Muscle of leg (tissue), 11 donors: ENCODE data around the gene TBC1D32. TPM values are rescaled to one million over a fixed set of nuclear protein-coding genes. Genes with fewer than 3 reads are reported as not detected.
"Not testable (repeated sequence)": the region's sequence is repeated elsewhere in the genome, so short reads cannot be mapped to it uniquely, and the experiment has no call there.

Experiments
- DNase-seq: peaks from one replicate; pipeline ENCODE4 v3.0.0; 2013
- H3K27ac ChIP-seq: one replicate; pipeline ENCODE4 v1.5.1; 2013; ENCODE audit warnings: mild to moderate bottlenecking, low read length, control low read depth
- H3K27me3 ChIP-seq: one replicate; pipeline ENCODE4 v1.6.1; 2013; ENCODE audit warnings: low read length; ENCODE audit not compliant: control insufficient read depth, insufficient read depth
- H3K36me3 ChIP-seq: one replicate; pipeline ENCODE4 v1.6.1; 2013; ENCODE audit warnings: low read length; ENCODE audit not compliant: control insufficient read depth, insufficient read depth
- H3K4me1 ChIP-seq: one replicate; pipeline ENCODE4 v1.6.1; 2013; ENCODE audit warnings: low read length; ENCODE audit not compliant: control insufficient read depth, insufficient read depth
- H3K4me3 ChIP-seq: one replicate; pipeline ENCODE4 v1.5.1; 2013; ENCODE audit warnings: low read length, control low read depth
- H3K9me3 ChIP-seq: replicated peaks from 2 replicates; pipeline ENCODE4 v1.6.1; 2013; ENCODE audit warnings: low read depth, low read length; ENCODE audit not compliant: control insufficient read depth
- WGBS: methylation state at CpG from one replicate; pipeline ENCODE4 v1.1.5; 2013; ENCODE audit warnings: missing lambda C conversion rate; ENCODE audit not compliant: insufficient coverage; 5-methylcytosine and 5-hydroxymethylcytosine counted together
- polyA plus RNA-seq, 8 donors: library from polyadenylated mRNA; unstranded; fragments of 120-200 nt; gene quantifications; one replicate each; pipeline versions ENCODE4 v1.2.1 to v1.2.3, GENCODE V29; 2013; ENCODE audit warnings: inconsistent platforms in 1 of 8, low replicate concordance in 1 of 8; ENCODE audit not compliant: insufficient read length in 8 of 8, insufficient read depth in 1 of 8
- total RNA-seq: library from RNA; stranded (reverse); fragments of 120-200 nt; gene quantifications from one replicate; pipeline ENCODE4 v1.2.4, GENCODE V29; 2013

TBC1D32 gene
- total and polyA plus RNA-seq, 9 donors: 5.1 to 12.9 (median 5.8) TPM

DNA sequence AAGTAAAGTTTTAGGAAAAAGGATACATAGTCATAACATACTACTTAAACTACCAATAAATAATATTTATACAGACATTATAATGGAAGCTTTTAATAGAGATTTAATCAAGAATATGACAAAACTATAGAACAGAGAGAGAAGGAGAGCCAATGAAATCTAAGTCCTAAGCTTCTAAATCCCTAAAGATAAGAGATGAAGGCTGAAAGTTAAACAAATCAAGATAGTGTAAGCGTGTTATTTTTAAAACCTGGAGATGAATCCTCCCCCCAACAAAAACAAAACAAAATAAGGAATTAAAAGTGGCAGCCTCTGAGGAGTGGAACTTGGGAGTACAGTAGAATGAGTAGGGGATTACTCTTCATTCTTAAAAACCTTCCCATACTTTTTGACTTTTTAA, 145.9 kb downstream of the TBC1D32 start:
- Histone ChIP-seq H3K27me3 (no peaks in the 10 kb centered on the region), H3K36me3 (no peaks in the 10 kb centered on the region), H3K9me3 (no peaks in the 10 kb centered on the region), H3K4me3 (no peak overlapping the region), H3K4me1 (no peaks in the 10 kb centered on the region), H3K27ac (no peak overlapping the region)
- no CpG with 5 or more reads among the region's 1 CpG for WGBS
- no peak for DNase-seq

- no CpG with 5 or more reads among the region's 1 CpG for WGBS
- H3K27me3 ChIP-seq: no peaks in the 10 kb centered on the region
- H3K4me1 ChIP-seq: no peaks in the 10 kb centered on the region
- no peak overlapping the region for H3K4me3 ChIP-seq
- no peak for DNase-seq
- no peaks in the 10 kb centered on the region for H3K9me3 ChIP-seq
- H3K27ac ChIP-seq: no peak overlapping the region
- no peaks in the 10 kb centered on the region for H3K36me3 ChIP-seq
Measured at GRCh38 chr6:121187833-121188200, 146.5 kb downstream of the TBC1D32 start.

DNA sequence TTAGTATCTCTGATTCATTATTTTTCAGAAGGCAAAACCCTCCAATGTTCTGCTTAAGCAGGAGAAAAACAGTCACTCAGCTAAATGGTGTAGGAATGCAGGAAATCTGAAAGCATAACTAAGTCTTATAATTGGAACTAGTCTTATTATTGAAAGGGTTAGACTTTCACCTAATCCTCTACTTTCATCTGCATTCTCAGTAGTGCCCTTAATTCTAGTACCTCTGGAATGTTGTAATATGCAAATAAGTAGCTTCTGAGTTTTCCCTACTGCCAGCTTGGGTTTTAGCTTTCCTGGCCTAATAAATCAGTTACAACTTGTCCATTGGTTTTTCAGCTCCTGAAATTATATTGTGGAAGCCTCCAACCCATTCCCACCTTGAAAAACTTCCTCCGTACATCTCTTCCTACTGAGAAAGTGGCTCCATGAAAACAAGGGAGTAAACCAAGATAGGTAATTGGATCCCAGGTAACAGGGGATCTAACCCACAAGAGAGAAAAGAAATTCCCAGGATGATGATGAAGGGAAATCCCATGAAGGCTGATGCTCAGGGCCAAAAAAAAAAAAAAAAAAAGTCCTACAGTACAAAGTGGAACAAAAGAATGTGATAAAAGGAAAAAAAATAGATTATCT, 147.0 kb downstream of the TBC1D32 start:
- DNase-seq: no peak
- Histone ChIP-seq H3K36me3 (no peaks in the 10 kb centered on the region), H3K27me3 (no peaks in the 10 kb centered on the region), H3K27ac (no peak overlapping the region), H3K9me3 (no peaks in the 10 kb centered on the region), H3K4me3 (no peak overlapping the region), H3K4me1 (no peaks in the 10 kb centered on the region)
- WGBS: no CpG with 5 or more reads among the region's 1 CpG

DNA sequence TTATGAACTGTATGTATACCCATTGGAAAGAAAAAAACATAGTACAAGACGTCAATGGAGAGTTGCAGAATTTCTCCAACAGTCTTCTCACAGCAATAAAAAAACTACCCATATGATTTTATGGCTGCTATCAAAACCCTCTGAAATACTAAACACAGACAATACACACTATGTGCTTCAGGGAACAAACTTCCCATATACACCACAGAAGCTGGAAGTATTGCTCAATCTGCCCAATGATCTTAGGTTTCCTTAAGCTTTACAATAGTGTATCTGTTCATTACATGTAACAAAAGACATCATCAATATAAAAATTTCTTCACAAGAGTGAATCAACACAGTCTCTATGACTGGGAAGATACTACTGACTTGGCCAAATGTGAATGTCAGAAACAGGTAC, 150.5 kb downstream of the TBC1D32 start:
- Histone ChIP-seq H3K27ac (no peak overlapping the region), H3K9me3 (no peaks in the 10 kb centered on the region), H3K4me3 (no peak overlapping the region), H3K4me1 (no peaks in the 10 kb centered on the region), H3K36me3 (no peaks in the 10 kb centered on the region), H3K27me3 (no peaks in the 10 kb centered on the region)
- no CpG with 5 or more reads among the region's 1 CpG for WGBS
- no peak for DNase-seq

DNA sequence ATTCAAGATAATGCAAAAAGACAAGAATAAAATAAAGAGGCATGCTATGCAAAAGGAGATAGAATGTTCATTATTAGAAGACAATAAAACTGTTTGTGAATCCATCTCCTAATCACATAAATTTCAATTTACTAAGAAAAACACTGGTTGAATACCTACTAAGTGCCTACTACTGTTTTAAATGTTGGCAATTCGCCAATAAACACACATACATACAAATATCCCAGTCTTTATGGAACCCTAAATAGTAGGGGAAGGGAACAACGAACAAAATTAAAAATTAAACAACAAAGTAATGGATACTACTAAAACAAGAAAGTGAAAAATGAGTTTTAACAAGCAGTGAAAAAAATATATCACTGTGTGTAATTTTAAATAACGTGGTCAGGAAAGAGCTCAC, 158.5 kb downstream of the TBC1D32 start:
- H3K9me3 ChIP-seq: no peaks in the 10 kb centered on the region
- 100% methylated on average over 1 of the region's 3 CpGs for WGBS
- no peaks in the 10 kb centered on the region for H3K4me1 ChIP-seq
- no peak overlapping the region for H3K4me3 ChIP-seq
- no peaks in the 10 kb centered on the region for H3K27me3 ChIP-seq
- DNase-seq: no peak
- H3K27ac ChIP-seq: no peak overlapping the region
- H3K36me3 ChIP-seq: no peaks in the 10 kb centered on the region

- H3K9me3 ChIP-seq, H3K27me3 ChIP-seq, H3K36me3 ChIP-seq, DNase-seq, H3K4me1 ChIP-seq, H3K4me3 ChIP-seq, H3K27ac ChIP-seq: not testable (repeated sequence)
- no CpG with 5 or more reads among the region's 1 CpG for whole genome bisulfite sequencing
Measured at GRCh38 chr6:121172451-121172850, 161.8 kb downstream of the TBC1D32 start.

DNA sequence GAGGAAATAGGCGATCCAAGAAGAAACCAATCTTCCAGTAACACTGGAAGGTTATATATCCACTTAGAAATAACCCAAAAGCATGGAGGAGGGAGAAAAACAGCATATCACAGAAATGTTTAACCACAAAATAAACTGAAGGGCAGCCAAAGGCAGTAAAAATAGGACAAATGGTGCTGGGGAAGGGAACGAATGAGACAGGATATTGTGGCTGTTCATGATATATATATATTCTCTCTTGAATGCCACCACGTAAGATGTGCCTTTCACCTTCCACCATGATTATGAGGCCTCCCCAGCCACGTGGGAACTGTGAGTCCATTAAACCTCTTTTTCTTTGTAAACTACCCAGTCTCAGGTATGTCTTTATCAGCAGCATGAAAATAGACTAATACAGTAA, 162.4 kb downstream of the TBC1D32 start:
- DNase-seq: no peak
- Histone ChIP-seq H3K27me3 (no peaks in the 10 kb centered on the region), H3K36me3 (no peaks in the 10 kb centered on the region), H3K27ac (no peak overlapping the region), H3K4me3 (no peak overlapping the region), H3K9me3 (no peaks in the 10 kb centered on the region), H3K4me1 (no peaks in the 10 kb centered on the region)
- no CpG with 5 or more reads among the region's 4 CpGs for WGBS

DNA sequence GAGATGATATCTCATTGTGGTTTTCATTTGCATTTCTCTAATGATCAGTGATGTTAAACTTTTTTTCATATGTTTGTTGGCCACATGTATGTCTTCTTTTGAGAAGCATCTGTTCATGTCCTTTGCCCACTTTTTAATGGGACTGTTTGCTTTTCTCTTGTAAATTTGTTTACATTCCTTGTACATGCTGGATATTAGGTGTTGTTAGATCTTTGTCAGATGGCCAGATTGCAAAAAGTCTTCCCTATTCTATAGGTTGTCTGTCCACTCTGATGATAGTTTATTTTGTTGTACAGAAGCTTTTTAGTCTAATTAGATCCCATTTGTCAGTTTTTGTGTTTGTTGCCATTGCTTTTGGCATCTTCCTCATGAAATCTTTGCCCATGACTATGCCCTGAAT, 172.4 kb downstream of the TBC1D32 start:
- DNase-seq: no peak
- Histone ChIP-seq H3K9me3 (peaks cover 5% of the 10 kb centered on the region), H3K36me3 (peaks cover 3% of the 10 kb centered on the region), H3K4me1 (no peaks in the 10 kb centered on the region), H3K27me3 (no peaks in the 10 kb centered on the region), H3K27ac (no peak overlapping the region), H3K4me3 (no peak overlapping the region)

GRCh38 chr6:121160276-121160675, 174.0 kb downstream of the TBC1D32 start:
- no CpG with 5 or more reads among the region's 2 CpGs for WGBS
- peaks cover 5% of the 10 kb centered on the region for H3K9me3 ChIP-seq
- H3K4me3 ChIP-seq: no peak overlapping the region
- no peak for DNase-seq
- H3K27me3 ChIP-seq: no peaks in the 10 kb centered on the region
- peaks cover 3% of the 10 kb centered on the region for H3K36me3 ChIP-seq
- H3K27ac ChIP-seq: no peak overlapping the region
- H3K4me1 ChIP-seq: no peaks in the 10 kb centered on the region

- H3K9me3 ChIP-seq: peaks cover 8% of the 10 kb centered on the region
- no peaks in the 10 kb centered on the region for H3K4me1 ChIP-seq
- peaks cover 6% of the 10 kb centered on the region for H3K36me3 ChIP-seq
- no peak overlapping the region for H3K4me3 ChIP-seq
- no peak for DNase-seq
- no peak overlapping the region for H3K27ac ChIP-seq
- H3K27me3 ChIP-seq: no peaks in the 10 kb centered on the region
Measured at GRCh38 chr6:121158891-121159290, 175.4 kb downstream of the TBC1D32 start.

DNA sequence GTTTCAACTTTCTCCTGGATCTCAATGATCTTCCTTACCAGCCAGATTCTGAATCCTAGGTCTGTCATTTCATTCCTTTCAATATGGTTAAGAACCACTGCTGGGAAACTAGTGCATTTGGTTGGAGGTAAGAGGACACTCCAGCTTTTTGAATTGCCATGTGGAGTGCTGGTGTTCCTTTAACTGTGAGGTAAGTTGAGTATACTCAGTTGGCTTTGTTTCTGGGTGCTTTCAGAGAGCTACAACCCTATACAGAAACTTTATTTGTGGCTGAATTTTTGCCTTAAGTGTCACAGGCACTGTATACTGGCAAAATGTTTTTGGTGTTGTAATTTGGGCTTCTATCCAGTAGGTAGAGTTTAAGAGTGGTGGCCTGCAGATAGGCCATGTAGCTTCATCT, 175.8 kb downstream of the TBC1D32 start:
- H3K4me1 ChIP-seq: no peaks in the 10 kb centered on the region
- no peak overlapping the region for H3K4me3 ChIP-seq
- H3K36me3 ChIP-seq: peaks cover 8% of the 10 kb centered on the region
- H3K27me3 ChIP-seq: no peaks in the 10 kb centered on the region
- no peak overlapping the region for H3K27ac ChIP-seq
- DNase-seq: no peak
- peaks cover 8% of the 10 kb centered on the region for H3K9me3 ChIP-seq
